GM18508 (cell line): ENCODE measurements around the gene IRF7.

ENCODE experiments used
- ATAC-seq: cut with Tn5 transposase; IDR thresholded peaks from one replicate; pipeline ENCODE4 v1.9.1; 2021; ENCODE audit warnings: moderate number of reproducible peaks; ENCODE audit not compliant: insufficient read depth, unreplicated experiment

IRF7 gene

GRCh38 chr11:568306-569157 is 47.2 kb downstream of the IRF7 start:
- peak; percentile 48 for ATAC-seq

GRCh38 chr11:567629-568292 is 48.0 kb downstream of the IRF7 start:
- no peak for ATAC-seq

DNA sequence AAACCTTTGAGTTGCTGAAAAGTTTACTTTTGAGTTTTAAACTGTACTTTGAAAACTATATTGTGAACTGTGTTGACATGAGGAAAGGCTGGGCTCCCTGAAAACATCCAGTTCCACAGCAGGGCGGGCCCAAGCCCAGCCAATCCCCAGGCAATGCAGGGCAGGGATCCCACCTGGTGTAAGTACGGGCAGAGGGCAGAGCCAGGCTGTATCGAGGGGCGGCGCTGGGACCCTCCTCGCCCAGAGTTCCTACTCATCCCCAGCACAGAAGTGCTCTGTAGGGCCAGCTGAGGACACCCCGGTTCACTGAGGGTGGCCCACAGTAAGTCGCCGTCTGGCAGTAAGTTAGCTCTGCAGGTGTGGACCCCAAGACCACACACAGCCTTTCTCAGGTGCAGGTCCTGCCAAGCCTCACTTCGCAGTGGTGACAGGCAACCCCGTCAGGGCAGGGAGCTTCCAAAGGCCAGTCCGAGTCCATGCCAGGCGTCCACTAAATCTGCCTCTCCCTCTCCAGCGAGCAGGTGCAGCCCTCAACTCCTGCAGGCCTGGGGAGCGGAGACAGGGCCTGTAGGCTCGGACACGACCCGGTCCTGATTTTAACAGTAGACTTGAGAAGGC is 48.6 kb downstream of the IRF7 start:
- no peak for ATAC-seq

- no peak for ATAC-seq
These were observed 49.7 kb downstream of the IRF7 start for GRCh38 chr11:565921-566509.

DNA sequence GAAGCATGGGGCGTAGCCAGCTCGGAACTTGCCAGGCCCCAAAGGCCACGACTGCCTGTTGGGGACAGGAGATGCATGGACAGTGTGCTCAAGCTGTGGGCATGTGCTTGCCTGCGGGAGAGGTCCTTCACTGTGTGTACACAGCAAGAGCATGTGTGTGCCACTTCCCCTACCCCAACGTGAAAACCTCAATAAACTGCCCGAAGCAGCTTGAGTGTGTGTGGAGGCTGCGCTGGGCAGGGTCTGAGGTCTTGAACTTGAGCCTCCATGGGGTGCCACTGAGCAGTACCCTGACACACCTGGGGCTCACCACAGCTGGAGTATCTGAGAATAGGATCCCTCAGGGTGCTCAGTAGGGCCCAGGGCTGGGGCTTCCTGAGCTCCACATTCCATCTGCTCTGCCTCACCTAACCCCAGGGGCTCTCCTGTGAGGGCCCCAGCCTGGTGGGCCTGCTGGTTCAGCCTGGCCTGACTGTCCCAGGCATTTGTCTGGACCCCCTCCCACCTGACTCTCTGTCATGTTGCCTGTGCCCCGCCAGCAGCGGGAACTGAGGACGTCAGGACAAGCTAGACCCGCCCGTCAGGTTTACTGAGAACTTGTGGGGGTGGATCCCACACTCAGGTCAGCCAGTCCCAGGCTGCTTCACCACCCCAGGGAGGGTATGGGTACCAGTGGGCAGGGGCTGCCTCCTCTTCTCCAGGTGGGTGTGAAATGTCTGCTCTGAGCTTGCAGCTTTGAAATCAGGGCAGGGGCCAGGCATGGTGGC is 51.8 kb downstream of the IRF7 start:
- no peak for ATAC-seq

GRCh38 chr11:563066-563811 is 52.5 kb downstream of the IRF7 start:
- ATAC-seq, result no peak
